ENCODE results near the gene HPGDS.

DNA sequence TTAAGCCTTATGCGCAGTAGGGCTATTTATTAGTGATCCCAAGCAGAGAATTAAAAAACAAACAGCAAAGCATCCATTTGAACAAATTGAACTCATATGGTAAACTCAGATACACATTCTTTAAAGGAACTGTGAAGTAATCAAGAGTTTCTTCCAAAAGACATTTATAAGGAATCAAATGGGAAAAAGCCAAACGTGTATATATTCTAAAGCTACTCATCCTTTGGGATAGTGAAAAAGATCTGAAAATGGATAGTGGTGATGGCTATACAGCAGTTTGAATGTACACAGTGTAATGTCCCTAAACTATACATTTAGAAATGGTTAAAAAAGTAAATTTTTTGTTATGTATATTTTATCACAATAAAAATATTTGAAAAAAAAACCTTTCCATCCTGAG is 16.6 kb upstream of the HPGDS start:
- TF ChIP-seq, protein P1, sequence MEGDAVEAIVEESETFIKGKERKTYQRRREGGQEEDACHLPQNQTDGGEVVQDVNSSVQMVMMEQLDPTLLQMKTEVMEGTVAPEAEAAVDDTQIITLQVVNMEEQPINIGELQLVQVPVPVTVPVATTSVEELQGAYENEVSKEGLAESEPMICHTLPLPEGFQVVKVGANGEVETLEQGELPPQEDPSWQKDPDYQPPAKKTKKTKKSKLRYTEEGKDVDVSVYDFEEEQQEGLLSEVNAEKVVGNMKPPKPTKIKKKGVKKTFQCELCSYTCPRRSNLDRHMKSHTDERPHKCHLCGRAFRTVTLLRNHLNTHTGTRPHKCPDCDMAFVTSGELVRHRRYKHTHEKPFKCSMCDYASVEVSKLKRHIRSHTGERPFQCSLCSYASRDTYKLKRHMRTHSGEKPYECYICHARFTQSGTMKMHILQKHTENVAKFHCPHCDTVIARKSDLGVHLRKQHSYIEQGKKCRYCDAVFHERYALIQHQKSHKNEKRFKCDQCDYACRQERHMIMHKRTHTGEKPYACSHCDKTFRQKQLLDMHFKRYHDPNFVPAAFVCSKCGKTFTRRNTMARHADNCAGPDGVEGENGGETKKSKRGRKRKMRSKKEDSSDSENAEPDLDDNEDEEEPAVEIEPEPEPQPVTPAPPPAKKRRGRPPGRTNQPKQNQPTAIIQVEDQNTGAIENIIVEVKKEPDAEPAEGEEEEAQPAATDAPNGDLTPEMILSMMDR (IDR thresholded peaks at IDR 0.05; ENCODE audit: poor library complexity): no peak
- no peak for TF ChIP-seq EZH2 (IDR thresholded peaks at IDR 0.05; ENCODE audit: borderline replicate concordance)
